ENCODE data around the gene TMEM154. TPM values are rescaled to one million over a fixed set of nuclear protein-coding genes. Genes with fewer than 3 reads are reported as not detected.

Gene TMEM154
- total and polyA plus RNA-seq, 3 donors from 2014 or later, result 0.56 to 0.63 (median 0.57) TPM

- Histone ChIP-seq H3K27me3 (no peaks in the 10 kb centered on the region), H3K9me3 (no peaks in the 10 kb centered on the region), H3K4me1 (no peaks in the 10 kb centered on the region), H3K36me3 (ENCODE audit: low read depth, missing control alignments) (no peaks in the 10 kb centered on the region), H3K4me3 (no peak overlapping the region), H3K27ac (no peak overlapping the region)
- no peak for DNase-seq
- intact Hi-C loops (cut with DNase I; ENCODE audit: low total_unique reads), result no loop called here
- WGBS, 2 donors, result 78 to 87% methylated on average over 5 of the region's 5 CpGs
- TF ChIP-seq POLR2A (IDR thresholded peaks at IDR 0.05) (no peak), CTCF (IDR thresholded peaks at IDR 0.05) (no peak)
These were observed 78.6 kb downstream of the TMEM154 start for GRCh38 chr4:152601156-152601555.

- Histone ChIP-seq H3K9me3 (no peaks in the 10 kb centered on the region), H3K36me3 (ENCODE audit: low read depth, missing control alignments) (no peaks in the 10 kb centered on the region), H3K27ac (no peak overlapping the region), H3K4me3 (no peak overlapping the region), H3K4me1 (no peaks in the 10 kb centered on the region), H3K27me3 (no peaks in the 10 kb centered on the region)
- no peak for TF ChIP-seq POLR2A (IDR thresholded peaks at IDR 0.05)
- TF ChIP-seq CTCF (IDR thresholded peaks at IDR 0.05), result no peak
- no peak for DNase-seq
- 57 to 60% methylated on average over 1 of the region's 1 CpG for whole genome bisulfite sequencing, 2 donors
- intact Hi-C loops (cut with DNase I; ENCODE audit: low total_unique reads), result no loop called here
These were observed 80.2 kb downstream of the TMEM154 start for GRCh38 chr4:152599636-152600035.

- Histone ChIP-seq H3K36me3 (ENCODE audit: low read depth, missing control alignments) (no peaks in the 10 kb centered on the region), H3K9me3 (no peaks in the 10 kb centered on the region), H3K27me3 (no peaks in the 10 kb centered on the region), H3K27ac (no peak overlapping the region), H3K4me3 (no peak overlapping the region), H3K4me1 (no peaks in the 10 kb centered on the region)
- TF ChIP-seq POLR2A (IDR thresholded peaks at IDR 0.05), result no peak
- DNase-seq, result no peak
- WGBS, 2 donors, result 71 to 95% methylated on average over 6 of the region's 6 CpGs
- intact Hi-C loops (cut with DNase I; ENCODE audit: low total_unique reads), result no loop called here
These were observed 80.7 kb downstream of the TMEM154 start for GRCh38 chr4:152599095-152599494.

- intact Hi-C loops (cut with DNase I; ENCODE audit: low total_unique reads), result no loop called here
- H3K27ac ChIP-seq, result no peak overlapping the region
- DNase-seq, result no peak
- H3K36me3 ChIP-seq (ENCODE audit: low read depth, missing control alignments), result no peaks in the 10 kb centered on the region
- H3K9me3 ChIP-seq, result no peaks in the 10 kb centered on the region
- no peak for TF ChIP-seq POLR2A (IDR thresholded peaks at IDR 0.05)
- TF ChIP-seq CTCF (IDR thresholded peaks at IDR 0.05), result no peak
- 82 to 89% methylated on average over 2 of the region's 2 CpGs for whole genome bisulfite sequencing, 2 donors
- no peaks in the 10 kb centered on the region for H3K27me3 ChIP-seq
- H3K4me3 ChIP-seq, result no peak overlapping the region
- no peaks in the 10 kb centered on the region for H3K4me1 ChIP-seq
These were observed 81.3 kb downstream of the TMEM154 start for GRCh38 chr4:152598454-152598853.

- intact Hi-C loops (cut with DNase I; ENCODE audit: low total_unique reads), result no loop called here
- no peak for DNase-seq
These were observed 84.5 kb downstream of the TMEM154 start for GRCh38 chr4:152594978-152595925.

More at GRCh38 chr4:152594978-152595925, 84.5 kb downstream of the TMEM154 start:
- H3K4me3 ChIP-seq, result no peak overlapping the region
- H3K36me3 ChIP-seq (ENCODE audit: low read depth, missing control alignments), result no peaks in the 10 kb centered on the region
- WGBS, 2 donors, result 60 to 61% methylated on average over 11 of the region's 11 CpGs
- H3K9me3 ChIP-seq, result no peaks in the 10 kb centered on the region
- no peak overlapping the region for H3K27ac ChIP-seq
- no peaks in the 10 kb centered on the region for H3K27me3 ChIP-seq
- TF ChIP-seq CTCF (IDR thresholded peaks at IDR 0.05), result no peak
- TF ChIP-seq POLR2A (IDR thresholded peaks at IDR 0.05), result no peak
- no peaks in the 10 kb centered on the region for H3K4me1 ChIP-seq
